Measurements from ENCODE around the gene CCR7. TPM values are rescaled to one million over a fixed set of nuclear protein-coding genes. Genes with fewer than 3 reads are reported as not detected.

The CCR7 gene
- total RNA-seq, 4 donors from 2014 or later = 1.5 TPM; not detected in 3

DNA sequence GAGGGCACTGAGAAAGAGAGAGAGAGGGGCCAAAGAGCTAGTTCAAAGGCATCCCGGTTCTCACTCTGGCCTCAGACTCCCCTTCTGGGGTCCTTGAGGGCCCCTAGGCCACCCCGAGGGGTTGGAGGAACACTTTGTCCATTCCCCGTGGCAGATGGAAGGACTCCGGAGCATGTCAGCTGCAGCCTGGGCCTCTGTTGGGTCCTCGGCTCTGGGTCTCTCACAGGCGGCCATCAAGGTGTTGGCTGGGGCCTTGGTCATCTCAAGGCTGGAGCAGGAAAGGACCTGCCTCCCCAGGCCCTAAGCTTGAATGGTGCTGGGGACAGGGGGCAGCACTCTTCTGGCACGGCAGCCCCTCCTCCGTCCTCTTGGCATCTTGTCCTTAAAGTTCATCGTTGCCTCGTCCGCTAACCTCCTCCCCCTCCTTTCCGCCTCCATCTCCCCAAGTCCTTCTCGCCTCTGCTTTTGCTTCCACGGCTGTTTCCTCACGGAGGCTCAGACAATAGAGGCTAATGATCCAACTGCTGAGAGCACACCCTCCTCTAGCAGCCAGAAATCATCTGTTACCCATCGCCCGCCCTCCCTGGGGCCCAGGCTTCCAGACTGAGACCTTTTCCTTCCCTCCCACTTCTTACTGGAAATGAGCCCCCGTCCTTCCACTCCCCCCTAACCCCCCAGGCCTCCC, 23.3 kb downstream of the CCR7 start:
- TF ChIP-seq, protein P1, sequence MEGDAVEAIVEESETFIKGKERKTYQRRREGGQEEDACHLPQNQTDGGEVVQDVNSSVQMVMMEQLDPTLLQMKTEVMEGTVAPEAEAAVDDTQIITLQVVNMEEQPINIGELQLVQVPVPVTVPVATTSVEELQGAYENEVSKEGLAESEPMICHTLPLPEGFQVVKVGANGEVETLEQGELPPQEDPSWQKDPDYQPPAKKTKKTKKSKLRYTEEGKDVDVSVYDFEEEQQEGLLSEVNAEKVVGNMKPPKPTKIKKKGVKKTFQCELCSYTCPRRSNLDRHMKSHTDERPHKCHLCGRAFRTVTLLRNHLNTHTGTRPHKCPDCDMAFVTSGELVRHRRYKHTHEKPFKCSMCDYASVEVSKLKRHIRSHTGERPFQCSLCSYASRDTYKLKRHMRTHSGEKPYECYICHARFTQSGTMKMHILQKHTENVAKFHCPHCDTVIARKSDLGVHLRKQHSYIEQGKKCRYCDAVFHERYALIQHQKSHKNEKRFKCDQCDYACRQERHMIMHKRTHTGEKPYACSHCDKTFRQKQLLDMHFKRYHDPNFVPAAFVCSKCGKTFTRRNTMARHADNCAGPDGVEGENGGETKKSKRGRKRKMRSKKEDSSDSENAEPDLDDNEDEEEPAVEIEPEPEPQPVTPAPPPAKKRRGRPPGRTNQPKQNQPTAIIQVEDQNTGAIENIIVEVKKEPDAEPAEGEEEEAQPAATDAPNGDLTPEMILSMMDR (IDR thresholded peaks at IDR 0.05) = no peak
- TF ChIP-seq POLR2A (IDR thresholded peaks at IDR 0.05) = no peak
- Histone ChIP-seq H3K4me3 (no peak overlapping the region), H3K27me3 (no peaks in the 10 kb centered on the region), H3K4me1 (peaks cover 9 to 72% (median 56%) of the 10 kb centered on the region in 4 donors), H3K36me3 (no peaks in the 10 kb centered on the region), H3K27ac (peak overlapping the region; percentile 85 to 97 (median 90)), H3K9me3 (no peaks in the 10 kb centered on the region)
- peak; percentile 69 to 77 for DNase-seq (ENCODE audit: low spot score in 2 of 2)
- WGBS, 2 donors = 30 to 38% methylated on average over 18 of the region's 18 CpGs

DNA sequence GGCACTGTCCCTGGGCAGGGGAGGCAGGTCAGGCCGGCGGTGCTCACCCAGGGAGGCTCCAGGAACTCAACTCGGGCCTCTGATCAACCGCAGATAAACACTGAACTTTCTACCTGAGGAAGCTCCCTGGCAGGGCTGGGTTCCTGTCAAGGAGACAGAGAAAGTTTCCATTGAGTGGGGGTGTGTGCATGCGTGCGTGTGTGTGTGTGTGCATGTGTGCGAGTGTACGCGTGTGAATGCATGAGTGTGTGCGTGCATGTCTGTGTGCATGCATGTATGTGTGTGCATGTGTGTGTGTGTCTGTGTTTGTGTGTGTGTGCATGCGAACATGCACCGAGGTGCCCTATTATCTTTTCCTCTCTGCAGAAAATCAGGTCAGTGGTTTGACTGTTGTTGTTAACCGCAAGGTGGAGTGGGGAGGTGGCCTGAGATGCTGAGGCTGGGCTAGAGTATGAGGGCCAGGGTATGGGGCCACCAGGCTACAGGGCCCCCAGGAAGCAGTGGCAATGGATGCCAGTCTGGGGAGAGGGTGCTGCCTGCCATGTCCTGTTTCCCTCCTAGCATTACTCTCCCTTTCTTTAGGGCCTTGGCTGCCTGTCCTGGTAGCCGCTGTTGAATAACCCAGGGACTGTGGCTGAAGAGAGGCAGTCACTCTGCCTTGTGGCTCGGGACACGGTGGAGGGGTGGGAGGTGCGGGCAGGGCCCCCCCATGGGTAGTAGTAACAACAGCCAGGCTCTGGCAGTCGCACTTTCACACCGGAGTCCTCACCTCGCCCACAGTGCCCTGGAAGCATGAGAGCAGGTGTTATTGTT, 24.0 kb downstream of the CCR7 start:
- Histone ChIP-seq H3K27ac (peak overlapping the region; percentile 85 to 97 (median 90)), H3K4me1 (peaks cover 9 to 80% (median 64%) of the 10 kb centered on the region in 4 donors), H3K36me3 (no peaks in the 10 kb centered on the region), H3K4me3 (no peak overlapping the region), H3K9me3 (no peaks in the 10 kb centered on the region), H3K27me3 (no peaks in the 10 kb centered on the region)
- TF ChIP-seq, protein P1 (IDR thresholded peaks at IDR 0.05) = no peak
- TF ChIP-seq POLR2A (IDR thresholded peaks at IDR 0.05) (no peak), EP300 (IDR thresholded peaks at IDR 0.05) (no peak)
- no peak for DNase-seq (ENCODE audit: low spot score in 2 of 2)
- 82 to 94% methylated on average over 13 to 20 of the region's 20 CpGs for WGBS, 2 donors

DNA sequence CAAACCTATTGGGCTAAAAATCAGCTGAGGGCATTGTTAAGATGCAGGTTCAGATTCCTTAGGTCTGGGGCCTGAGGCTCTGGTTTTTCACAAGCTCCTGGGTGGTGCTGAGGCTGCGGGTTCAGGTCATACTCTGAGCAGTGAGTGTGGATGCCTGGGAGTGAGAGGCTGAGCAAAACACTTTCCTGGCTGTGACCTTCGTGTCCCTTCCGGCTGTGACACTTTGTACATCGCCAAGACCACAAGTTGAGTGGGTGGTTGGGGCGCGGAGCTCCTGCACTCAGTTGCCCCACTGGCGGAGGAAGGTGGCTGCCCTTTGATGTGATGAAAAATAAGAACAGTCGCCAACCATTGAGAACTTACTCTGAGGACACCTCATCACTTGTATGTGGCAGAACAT, 24.8 kb downstream of the CCR7 start:
- H3K4me1 ChIP-seq = peaks cover 9 to 88% (median 68%) of the 10 kb centered on the region in 4 donors
- no peak for DNase-seq (ENCODE audit: low spot score in 2 of 2)

DNA sequence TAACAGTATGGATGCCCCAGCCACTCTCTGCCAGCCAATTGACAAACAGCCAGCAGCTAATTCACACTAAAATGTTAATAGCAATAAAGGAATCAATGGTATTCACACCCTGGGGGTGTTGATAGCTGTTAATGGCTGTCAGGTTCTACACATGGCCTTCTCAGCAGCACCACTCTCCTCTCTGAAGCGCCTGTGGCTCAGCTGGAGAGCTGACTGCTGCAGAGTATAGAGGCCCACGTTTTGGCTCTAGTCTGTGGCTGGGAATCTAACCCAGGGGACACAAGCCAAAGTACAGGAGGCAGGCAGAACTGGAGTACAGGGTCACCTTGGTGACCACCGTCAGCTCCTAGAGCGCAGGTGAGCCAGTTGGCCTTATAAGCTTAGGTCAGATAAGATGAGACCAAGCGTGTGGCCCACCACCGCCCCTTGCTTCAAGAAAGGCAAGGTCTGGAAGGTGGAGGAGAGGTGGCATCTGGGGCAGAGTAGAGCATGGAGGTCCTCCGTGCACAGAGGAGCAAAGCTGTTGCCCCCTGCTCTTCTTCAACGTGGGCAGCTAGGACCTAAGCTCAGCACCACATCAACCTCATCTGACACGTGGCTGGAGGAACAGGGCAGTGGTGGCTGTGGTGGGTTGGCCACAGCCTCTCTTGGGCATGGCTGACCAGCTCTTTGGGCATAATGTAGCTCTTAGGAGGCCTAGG, 25.4 kb downstream of the CCR7 start:
- Histone ChIP-seq H3K4me1 (peaks cover 9 to 93% (median 68%) of the 10 kb centered on the region in 4 donors), H3K27me3 (no peaks in the 10 kb centered on the region), H3K9me3 (no peaks in the 10 kb centered on the region), H3K36me3 (no peaks in the 10 kb centered on the region), H3K27ac (peak overlapping the region in 3 of 4 donors; percentile 54 to 97 (median 91)), H3K4me3 (no peak overlapping the region)
- no peak for DNase-seq (ENCODE audit: low spot score in 2 of 2)
- 82 to 91% methylated on average over 8 to 9 of the region's 9 CpGs for WGBS, 2 donors
- no peak for TF ChIP-seq EP300 (IDR thresholded peaks at IDR 0.05)
- TF ChIP-seq POLR2A (IDR thresholded peaks at IDR 0.05) = no peak
- TF ChIP-seq, protein P1 (IDR thresholded peaks at IDR 0.05) = no peak

More for the DNA sequence above, 24.8 kb downstream of the CCR7 start:
- WGBS, 2 donors = 89 to 91% methylated on average over 8 of the region's 8 CpGs
- Histone ChIP-seq H3K36me3 (no peaks in the 10 kb centered on the region), H3K4me3 (no peak overlapping the region), H3K27ac (peak overlapping the region; percentile 20 to 97 (median 72)), H3K9me3 (no peaks in the 10 kb centered on the region), H3K27me3 (no peaks in the 10 kb centered on the region)
- TF ChIP-seq POLR2A (IDR thresholded peaks at IDR 0.05) (no peak), EP300 (IDR thresholded peaks at IDR 0.05) (no peak)
- TF ChIP-seq, protein P1 (IDR thresholded peaks at IDR 0.05) = no peak

Measured in tibial nerve (tissue), 4 donors.